Measurements from ENCODE around the gene SPON2.
A peak's percentile ranks its signal among the peaks of the same experiment; 100 is the strongest.

SPON2 gene

DNA sequence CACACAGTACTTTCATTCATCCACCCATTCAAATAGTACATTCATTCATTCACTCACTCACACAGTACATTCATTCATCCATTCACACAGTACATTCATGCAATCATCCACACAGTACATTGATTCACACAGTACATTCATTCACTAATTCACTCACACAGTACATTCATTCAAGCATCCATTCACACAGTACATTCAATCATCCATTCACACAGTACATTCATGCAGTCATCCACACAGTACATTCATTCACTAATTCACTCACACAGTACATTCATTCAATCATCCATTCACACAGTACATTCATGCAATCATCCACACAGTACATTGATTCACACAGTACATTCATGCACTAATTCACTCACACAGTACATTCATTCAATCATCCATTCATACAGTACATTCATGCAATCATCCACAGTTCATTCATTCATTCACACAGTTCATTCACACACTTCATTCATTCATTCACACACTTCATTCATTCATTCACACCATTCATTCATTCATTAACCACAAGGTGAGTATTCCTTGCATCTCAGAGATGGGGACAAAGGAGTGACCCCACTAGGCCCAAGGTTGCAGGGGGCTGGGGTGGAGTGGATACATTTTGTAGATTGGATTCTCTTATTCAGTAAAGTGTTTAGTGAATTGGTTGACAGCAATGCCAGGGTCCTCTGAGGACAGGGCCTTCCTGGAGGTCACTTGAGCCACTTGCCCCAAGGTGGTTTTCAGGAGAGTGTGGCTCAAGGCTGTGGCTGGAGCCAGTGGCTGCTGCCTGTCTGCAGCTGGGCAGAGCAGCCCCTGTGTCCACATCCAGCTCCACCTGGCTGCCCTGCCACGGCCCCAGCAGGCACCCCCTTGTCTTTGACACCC is 4.3 kb upstream of the SPON2 start:
- TF ChIP-seq POLR2AphosphoS5 (IDR thresholded peaks at IDR 0.05; ENCODE audit: low read depth, low read length) = no peak
- no peak for TF ChIP-seq POLR2A (IDR thresholded peaks at IDR 0.05; ENCODE audit: low read depth, low read length)
- no peak for TF ChIP-seq TAF1 (IDR thresholded peaks at IDR 0.05; ENCODE audit: borderline replicate concordance, low read depth, low read length)
- peak; percentile 90 for FAIRE-seq

DNA sequence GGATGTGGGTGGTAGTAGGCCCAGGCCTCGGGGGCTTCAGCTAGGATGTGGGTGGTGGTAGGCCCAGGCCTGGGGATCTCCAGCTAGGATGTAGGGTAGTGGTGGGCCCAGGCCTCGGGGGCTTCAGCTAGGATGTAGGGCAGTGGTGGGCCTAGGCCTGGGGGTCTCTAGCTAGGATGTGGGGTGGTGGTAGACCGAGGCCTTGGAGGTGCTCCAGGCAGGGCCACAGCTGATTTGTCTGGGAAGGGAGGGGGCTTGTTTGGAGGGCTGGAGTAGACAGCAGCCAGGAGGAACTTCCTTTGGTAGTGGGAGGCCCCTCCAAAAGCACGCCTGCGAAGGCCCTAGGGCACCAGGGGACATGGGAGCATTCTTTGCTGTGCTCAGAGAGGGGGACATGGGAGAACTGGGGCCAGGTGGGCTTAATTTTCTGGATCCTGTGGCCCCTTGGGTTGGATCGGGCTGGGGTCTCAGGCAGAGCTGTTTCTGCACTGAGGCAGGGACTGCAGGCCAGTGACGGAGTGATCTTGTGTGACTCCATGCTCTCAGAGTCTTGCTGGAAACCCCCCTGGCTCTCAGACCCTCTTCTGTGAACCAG is 3.3 kb upstream of the SPON2 start:
- DNase-seq (ENCODE audit: insufficient read length) (no peak), FAIRE-seq (no peak)
- no peak for TF ChIP-seq TAF1 (IDR thresholded peaks at IDR 0.05; ENCODE audit: borderline replicate concordance, low read depth, low read length)
- no peak for TF ChIP-seq POLR2A (IDR thresholded peaks at IDR 0.05; ENCODE audit: low read depth, low read length)
- TF ChIP-seq POLR2AphosphoS5 (IDR thresholded peaks at IDR 0.05; ENCODE audit: low read depth, low read length) = no peak

More for the DNA sequence above, 4.3 kb upstream of the SPON2 start:
- no peak for DNase-seq (ENCODE audit: insufficient read length)

DNA sequence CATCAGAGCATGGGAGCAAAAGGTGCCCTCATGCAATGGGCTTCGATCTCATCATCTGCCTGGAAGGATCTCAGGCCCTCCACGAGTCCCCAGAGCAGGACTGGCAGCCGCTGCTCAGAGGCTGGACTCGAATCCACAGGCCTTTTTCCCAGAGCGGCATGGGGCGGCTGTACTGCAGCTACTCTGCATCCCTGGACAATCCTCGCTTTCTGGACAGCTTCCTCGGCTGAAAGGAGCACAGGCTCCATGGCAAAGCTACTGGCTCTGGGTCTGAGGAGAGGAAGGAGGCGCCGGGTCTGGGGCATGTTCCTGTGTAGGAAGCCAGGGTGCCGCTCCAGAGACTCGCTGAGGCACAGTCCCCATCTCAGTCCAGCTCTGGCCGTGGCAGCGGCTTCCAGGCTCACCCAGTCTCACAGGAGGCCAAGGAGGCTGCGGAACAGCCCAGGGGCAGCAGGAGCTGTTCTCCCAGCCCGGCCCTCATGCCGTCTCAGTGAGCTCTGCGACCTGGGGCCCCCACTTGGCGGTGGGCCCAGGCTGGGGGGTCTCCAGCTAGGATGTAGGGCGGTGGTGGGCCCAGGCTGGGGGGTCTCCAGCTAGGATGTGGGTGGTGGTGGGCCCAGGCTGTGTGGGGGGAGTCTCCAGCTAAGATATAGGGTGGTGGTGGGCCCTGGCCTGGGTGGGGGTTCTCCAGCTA is 2.7 kb upstream of the SPON2 start:
- FAIRE-seq (no peak), DNase-seq (ENCODE audit: insufficient read length) (no peak)
- TF ChIP-seq POLR2A (IDR thresholded peaks at IDR 0.05; ENCODE audit: low read depth, low read length) = no peak
- TF ChIP-seq TAF1 (IDR thresholded peaks at IDR 0.05; ENCODE audit: borderline replicate concordance, low read depth, low read length) = no peak
- no peak for TF ChIP-seq POLR2AphosphoS5 (IDR thresholded peaks at IDR 0.05; ENCODE audit: low read depth, low read length)

DNA sequence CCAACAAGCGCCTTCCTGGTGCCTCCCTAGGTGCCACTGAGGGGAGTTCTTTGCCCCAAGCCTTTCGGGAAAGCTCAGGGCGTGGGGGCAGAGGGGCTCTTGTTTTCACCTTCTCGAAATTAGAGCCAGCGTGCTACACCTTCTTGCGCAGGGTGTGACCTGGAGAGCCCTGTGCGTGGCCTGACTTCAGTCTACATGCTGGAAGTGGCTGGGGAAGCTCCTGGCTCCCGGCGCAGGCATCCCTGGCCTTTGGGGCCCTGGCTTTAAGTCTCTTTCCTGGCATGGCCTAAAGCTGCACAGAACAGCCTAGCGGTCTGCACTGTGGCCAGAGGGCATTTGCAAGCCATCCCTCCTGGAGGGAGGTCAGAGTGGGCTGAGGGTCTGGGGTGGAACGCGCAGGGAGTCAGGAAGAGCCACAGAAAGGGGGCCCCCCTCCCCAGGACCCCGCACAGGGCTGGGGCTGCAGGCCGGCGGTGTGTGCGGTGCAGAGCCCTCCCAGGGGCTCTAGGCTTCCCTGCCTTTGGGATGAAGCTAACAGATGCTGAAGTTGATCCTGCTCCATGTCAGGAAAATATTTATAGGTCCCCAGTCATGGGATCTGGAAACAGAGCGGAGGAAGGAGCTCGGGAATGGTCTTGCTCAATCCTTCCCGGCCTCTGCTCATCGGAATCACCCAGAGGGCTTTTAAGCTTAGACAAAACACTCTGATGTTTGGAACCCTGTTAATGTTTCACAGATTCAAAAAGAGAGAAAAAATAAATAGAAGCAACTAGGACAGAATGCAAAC is 781 bp upstream of the SPON2 start:
- DNase-seq (ENCODE audit: insufficient read length) = no peak
- TF ChIP-seq POLR2A (IDR thresholded peaks at IDR 0.05; ENCODE audit: low read depth, low read length) = no peak
- TF ChIP-seq POLR2AphosphoS5 (IDR thresholded peaks at IDR 0.05; ENCODE audit: low read depth, low read length) = no peak
- no peak for TF ChIP-seq TAF1 (IDR thresholded peaks at IDR 0.05; ENCODE audit: borderline replicate concordance, low read depth, low read length)
- FAIRE-seq = no peak

DNA sequence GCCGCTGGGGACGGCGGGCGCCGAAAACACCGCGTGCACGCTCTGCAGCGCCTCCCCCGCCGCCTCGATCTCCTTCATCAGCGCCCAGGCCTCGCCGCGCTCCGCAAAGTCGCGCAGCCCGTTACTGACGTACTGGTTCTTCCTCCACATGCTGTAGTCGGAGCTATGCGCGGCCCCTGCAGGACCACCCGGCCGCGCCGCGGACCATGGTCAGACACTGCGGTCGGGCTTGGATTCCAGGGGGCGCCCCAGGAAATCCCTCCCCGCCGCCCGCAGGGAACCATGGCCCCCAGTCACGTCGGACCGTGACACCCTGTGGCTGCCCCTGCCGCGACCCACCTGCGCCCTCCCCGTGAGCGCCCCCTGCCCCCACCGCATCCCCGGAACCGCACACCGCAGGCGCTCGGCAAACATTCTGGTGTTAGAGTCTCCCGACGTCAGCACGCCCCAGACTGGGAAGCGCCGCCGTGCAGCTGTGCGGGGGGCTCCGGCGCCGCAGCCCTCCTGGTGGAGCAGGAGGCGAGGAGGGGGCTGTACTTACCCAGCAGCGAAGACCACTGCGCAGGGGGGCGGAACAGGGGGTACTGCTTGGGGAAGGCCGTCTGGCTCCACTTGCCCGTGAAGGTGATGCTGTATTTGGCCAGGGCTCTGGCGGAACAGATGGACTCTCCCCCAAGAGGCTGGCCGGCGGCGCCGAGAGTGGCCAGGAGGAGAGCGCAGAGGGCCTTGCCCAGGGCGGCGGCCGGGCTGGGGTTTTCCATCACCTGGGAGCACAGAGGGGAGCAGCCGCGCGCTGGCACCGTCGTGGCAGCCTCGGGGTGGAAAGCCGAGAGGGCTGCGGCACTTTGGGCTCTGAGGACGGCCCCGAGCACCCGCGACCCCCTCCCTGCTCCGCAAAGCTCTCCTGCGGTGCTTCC is 814 bp downstream of the SPON2 start:
- DNase-seq (ENCODE audit: insufficient read length) = no peak

DNA sequence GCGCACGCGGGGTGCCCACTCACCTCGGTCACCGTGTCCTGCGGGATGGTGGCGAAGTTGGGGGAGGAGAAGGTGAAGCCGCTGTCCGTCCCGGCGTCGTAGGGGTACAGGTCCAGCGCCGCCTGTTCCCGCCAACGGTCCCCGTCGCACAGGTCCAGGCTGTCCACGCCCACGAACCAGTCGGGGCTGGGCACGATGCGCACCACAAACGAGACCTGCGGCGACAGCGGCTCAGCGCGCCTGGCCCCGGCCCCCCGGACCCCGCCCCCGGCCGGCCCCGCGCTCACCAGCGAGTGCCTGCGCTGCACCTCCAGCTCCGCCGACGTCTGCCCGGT is 1.4 kb downstream of the SPON2 start:
- TF ChIP-seq POLR2A (IDR thresholded peaks at IDR 0.05; ENCODE audit: low read depth, low read length) = no peak
- no peak for TF ChIP-seq TAF1 (IDR thresholded peaks at IDR 0.05; ENCODE audit: borderline replicate concordance, low read depth, low read length)
- no peak for TF ChIP-seq POLR2AphosphoS5 (IDR thresholded peaks at IDR 0.05; ENCODE audit: low read depth, low read length)
- FAIRE-seq = no peak
- no peak for DNase-seq (ENCODE audit: insufficient read length)

More for the DNA sequence above, 814 bp downstream of the SPON2 start:
- no peak for FAIRE-seq
- TF ChIP-seq POLR2AphosphoS5 (IDR thresholded peaks at IDR 0.05; ENCODE audit: low read depth, low read length) (no peak), TAF1 (IDR thresholded peaks at IDR 0.05; ENCODE audit: borderline replicate concordance, low read depth, low read length) (no peak), POLR2A (IDR thresholded peaks at IDR 0.05; ENCODE audit: low read depth, low read length) (no peak)

DNA sequence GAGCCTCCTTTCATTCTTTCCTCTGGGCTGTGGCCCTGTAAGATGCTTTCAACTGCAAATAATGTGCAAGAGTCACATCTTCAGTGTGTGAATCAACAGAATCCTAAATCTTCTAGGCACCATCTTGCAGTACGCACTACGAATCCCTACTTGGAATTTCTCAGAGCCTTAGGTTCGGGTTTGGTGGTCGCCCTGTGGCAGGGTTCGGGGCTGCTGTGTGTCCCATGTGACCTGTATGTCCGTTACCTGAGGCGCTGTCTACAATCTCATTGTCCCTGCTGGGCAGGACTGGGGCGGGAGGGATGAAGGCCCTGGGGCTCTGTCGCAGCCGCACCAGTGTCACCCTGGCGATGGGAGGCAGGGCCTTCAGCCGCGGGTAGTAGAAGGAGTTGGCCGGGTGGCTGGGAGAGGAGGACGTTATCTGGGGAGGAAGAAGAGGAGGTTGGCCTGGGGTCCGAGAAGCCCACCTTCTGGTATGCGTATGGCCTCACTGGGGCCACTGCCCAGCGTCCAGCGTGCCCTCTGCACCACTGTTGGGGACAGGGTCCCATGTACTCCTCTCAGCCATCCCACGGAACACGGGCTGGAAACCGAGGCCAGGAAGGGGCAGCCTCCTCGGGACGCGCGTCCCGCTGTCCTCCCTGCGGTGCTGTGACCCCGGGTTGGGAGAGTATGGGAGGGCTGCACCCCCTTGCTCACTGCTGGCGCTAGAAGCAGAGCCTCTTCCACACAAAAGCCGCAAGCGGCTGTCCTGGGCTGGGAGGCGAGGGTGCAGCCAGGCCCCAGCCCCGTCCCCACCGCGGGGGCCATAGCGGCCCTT is 2.0 kb downstream of the SPON2 start:
- DNase-seq (ENCODE audit: insufficient read length) (no peak), FAIRE-seq (no peak)
- TF ChIP-seq TAF1 (IDR thresholded peaks at IDR 0.05; ENCODE audit: borderline replicate concordance, low read depth, low read length) = no peak
- no peak for TF ChIP-seq POLR2AphosphoS5 (IDR thresholded peaks at IDR 0.05; ENCODE audit: low read depth, low read length)
- no peak for TF ChIP-seq POLR2A (IDR thresholded peaks at IDR 0.05; ENCODE audit: low read depth, low read length)

DNA sequence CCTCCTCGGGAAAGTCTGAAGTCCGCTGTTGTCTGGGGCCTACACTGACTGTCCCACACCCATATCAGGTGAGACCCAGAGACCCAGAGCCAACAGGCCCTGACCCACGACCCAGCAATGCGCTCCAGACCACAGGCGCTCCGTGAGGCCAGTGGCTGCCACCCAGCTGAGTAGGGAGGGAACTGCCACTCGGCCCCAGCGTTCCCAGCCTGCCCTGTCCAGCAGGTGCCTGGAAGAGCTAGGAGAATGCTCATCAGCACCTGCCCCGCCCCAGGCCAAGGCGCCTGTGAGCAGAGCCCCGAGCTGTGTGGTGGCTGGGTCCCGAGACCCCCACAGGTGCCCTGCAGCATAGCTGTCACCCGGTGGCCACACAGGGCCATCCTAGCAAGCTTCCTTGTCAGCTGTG is 2.7 kb downstream of the SPON2 start:
- FAIRE-seq = no peak
- no peak for DNase-seq (ENCODE audit: insufficient read length)
- TF ChIP-seq POLR2A (IDR thresholded peaks at IDR 0.05; ENCODE audit: low read depth, low read length) (no peak), POLR2AphosphoS5 (IDR thresholded peaks at IDR 0.05; ENCODE audit: low read depth, low read length) (no peak), TAF1 (IDR thresholded peaks at IDR 0.05; ENCODE audit: borderline replicate concordance, low read depth, low read length) (no peak)

DNA sequence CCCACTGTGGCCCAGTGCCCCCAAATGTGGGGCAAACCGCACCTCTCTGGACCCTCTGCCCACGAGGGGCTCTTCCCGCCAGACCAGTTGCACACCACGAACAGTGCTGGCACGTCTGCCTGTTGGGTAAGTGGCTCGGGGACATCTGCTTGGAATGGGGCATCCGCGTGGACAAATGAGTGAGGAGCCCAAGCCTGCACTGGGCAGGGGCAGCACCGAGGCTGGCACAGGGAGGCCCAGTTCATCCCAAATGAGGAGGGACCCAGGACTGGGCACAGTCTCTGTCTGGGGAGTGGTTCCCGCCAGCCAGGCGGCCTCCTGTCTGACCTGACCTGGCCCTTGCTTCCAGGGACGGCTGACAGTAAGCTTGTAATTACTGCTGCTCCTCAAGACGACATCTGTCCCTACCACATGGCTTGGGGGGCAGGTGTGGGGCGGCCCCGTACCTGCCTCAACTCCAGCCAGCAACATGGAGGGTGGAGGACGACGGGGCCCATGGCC is 3.2 kb downstream of the SPON2 start:
- TF ChIP-seq POLR2A (IDR thresholded peaks at IDR 0.05; ENCODE audit: low read depth, low read length) (no peak), TAF1 (IDR thresholded peaks at IDR 0.05; ENCODE audit: borderline replicate concordance, low read depth, low read length) (no peak), POLR2AphosphoS5 (IDR thresholded peaks at IDR 0.05; ENCODE audit: low read depth, low read length) (no peak)
- DNase-seq (ENCODE audit: insufficient read length) = no peak
- FAIRE-seq = no peak

All from GM12892 (cell line).